ENCODE data around the gene RTN4RL2. TPM values are rescaled to one million over a fixed set of nuclear protein-coding genes. Genes with fewer than 3 reads are reported as not detected.
A peak's percentile ranks its signal among the peaks of the same experiment; 100 is the strongest.

Gene RTN4RL2
- 1 to 10 TPM in 5 of 6 donors, not detected in 1; 1.1 to 4.1 (median 2.0) TPM for total RNA-seq

GRCh38 chr11:57460022-57460757, at the start of gene RTN4RL2:
RTN4RL2 (plus strand) TSS chr11:57460528; CDS start chr11:57460866, 338 bp downstream.
- Histone ChIP-seq H3K9me3 (no peaks in the 10 kb centered on the region), H3K27me3 (peaks cover 0 to 38% (median 15%) of the 10 kb centered on the region in 4 donors), H3K4me1 (peaks cover 39 to 44% (median 40%) of the 10 kb centered on the region in 4 donors), H3K27ac (no peak within 1 kb of the TSS), H3K36me3 (no peaks in the 10 kb centered on the region), H3K4me3 (peak within 1 kb of the TSS; percentile 22 to 56 (median 50))
- peak in 1 of 2 donors; percentile 91 for DNase-seq
- TF ChIP-seq CTCF (IDR thresholded peaks at IDR 0.05) (peak in 2 of 6 experiments; percentile 10 to 24), EP300 (IDR thresholded peaks at IDR 0.05) (no peak), POLR2A (IDR thresholded peaks at IDR 0.05) (no peak)
- WGBS, 2 donors = 1% methylated on average over 19 to 36 of the region's 66 CpGs
- ATAC-seq (ENCODE audit: low FRiP score in 2 of 2) = peak in 1 of 2 donors; percentile 61

- no peak overlapping the region for H3K27ac ChIP-seq
- peaks cover 5 to 12% (median 12%) of the 10 kb centered on the region in 4 donors for H3K4me1 ChIP-seq
- no peaks in the 10 kb centered on the region for H3K27me3 ChIP-seq
- ATAC-seq (ENCODE audit: low FRiP score in 2 of 2) = no peak
- H3K36me3 ChIP-seq = peaks cover 48 to 98% (median 70%) of the 10 kb centered on the region in 4 donors
- WGBS, 2 donors = 88 to 97% methylated on average over 4 of the region's 4 CpGs
- DNase-seq = no peak
- no peak overlapping the region for H3K4me3 ChIP-seq
- no peak for TF ChIP-seq CTCF (IDR thresholded peaks at IDR 0.05)
- TF ChIP-seq POLR2AphosphoS5 (IDR thresholded peaks at IDR 0.05) = no peak
- TF ChIP-seq POLR2A (IDR thresholded peaks at IDR 0.05) = no peak
- no peak for TF ChIP-seq EP300 (IDR thresholded peaks at IDR 0.05)
- no peaks in the 10 kb centered on the region for H3K9me3 ChIP-seq
Measured at GRCh38 chr11:57413681-57414080, 46.6 kb upstream of the RTN4RL2 start.

- peaks cover 38 to 97% (median 66%) of the 10 kb centered on the region in 4 donors for H3K36me3 ChIP-seq
- ATAC-seq (ENCODE audit: low FRiP score in 2 of 2) = no peak
- no peak overlapping the region for H3K27ac ChIP-seq
- no peaks in the 10 kb centered on the region for H3K9me3 ChIP-seq
- H3K4me1 ChIP-seq = peaks cover 5 to 12% (median 12%) of the 10 kb centered on the region in 4 donors
- H3K4me3 ChIP-seq = no peak overlapping the region
- TF ChIP-seq POLR2AphosphoS5 (IDR thresholded peaks at IDR 0.05) (no peak), EP300 (IDR thresholded peaks at IDR 0.05) (no peak), POLR2A (IDR thresholded peaks at IDR 0.05) (no peak), CTCF (IDR thresholded peaks at IDR 0.05) (no peak)
- 97 to 98% methylated on average over 10 to 11 of the region's 11 CpGs for WGBS, 2 donors
- no peaks in the 10 kb centered on the region for H3K27me3 ChIP-seq
- no peak for DNase-seq
Measured at GRCh38 chr11:57414612-57415212, 45.6 kb upstream of the RTN4RL2 start.

GRCh38 chr11:57416436-57416835, 43.9 kb upstream of the RTN4RL2 start:
- Histone ChIP-seq H3K27ac (peak overlapping the region in 3 of 4 donors; percentile 6 to 33 (median 18)), H3K4me1 (peaks cover 5 to 12% (median 12%) of the 10 kb centered on the region in 4 donors), H3K4me3 (no peak overlapping the region), H3K9me3 (no peaks in the 10 kb centered on the region), H3K27me3 (no peaks in the 10 kb centered on the region), H3K36me3 (peaks cover 35 to 95% (median 56%) of the 10 kb centered on the region in 4 donors)
- DNase-seq = no peak
- TF ChIP-seq CTCF (IDR thresholded peaks at IDR 0.05) = no peak
- no peak for TF ChIP-seq POLR2AphosphoS5 (IDR thresholded peaks at IDR 0.05)
- TF ChIP-seq POLR2A (IDR thresholded peaks at IDR 0.05) = no peak
- TF ChIP-seq EP300 (IDR thresholded peaks at IDR 0.05) = no peak
- WGBS, 2 donors = 93 to 94% methylated on average over 3 of the region's 3 CpGs
- no peak for ATAC-seq (ENCODE audit: low FRiP score in 2 of 2)

Measured in upper lobe of left lung (tissue), 6 donors.